Tibial nerve (tissue), 4 donors: ENCODE measurements around the gene TAF1A. TPM values are rescaled to one million over a fixed set of nuclear protein-coding genes. Genes with fewer than 3 reads are reported as not detected.

ENCODE experiments used
- DNase-seq, 2 donors: peaks; one replicate each; pipeline ENCODE4 v3.0.0-alpha.2; 2019; ENCODE audit warnings: low spot score in 2 of 2
- H3K27ac ChIP-seq, 4 donors: fragments of 200-600 bp; sonication (generic) in 3 of 4; one replicate each; pipeline ENCODE4 v1.5.1; 2017 to 2019; ENCODE audit warnings: mild to moderate bottlenecking in 1 of 4
- H3K27me3 ChIP-seq, 2 donors: fragments of 200-600 bp; sonication (generic) in 1 of 2; one replicate each; pipeline versions ENCODE4 v1.5.1 to v1.6.0; 2017 to 2019
- H3K36me3 ChIP-seq, 3 donors: fragments of 200-600 bp; sonication (generic); one replicate each; pipeline ENCODE4 v1.5.1; 2018 to 2019
- H3K4me1 ChIP-seq, 4 donors: fragments of 200-600 bp; sonication (generic) in 3 of 4; one replicate each; pipeline ENCODE4 v1.5.1; 2017 to 2019
- H3K4me3 ChIP-seq, 4 donors: fragments of 200-600 bp; sonication (generic) in 3 of 4; one replicate each; pipeline ENCODE4 v1.5.1; 2017 to 2019; ENCODE audit warnings: mild to moderate bottlenecking in 1 of 4, moderate library complexity in 1 of 4
- H3K9me3 ChIP-seq, 4 donors: fragments of 200-600 bp; sonication (generic) in 3 of 4; one replicate each; pipeline ENCODE4 v1.5.1; 2017 to 2019
- CTCF ChIP-seq, 5 experiments: fragments of 200-600 bp in 3 of 5; fragments of 450-650 bp in 2 of 5; sonication (generic) in 3 of 5; IDR thresholded peaks; one replicate each; pipeline ENCODE4 v1.5.1; 2016 to 2019; ENCODE audit warnings: antibody characterized with exemption in 5 of 5, mild to moderate bottlenecking in 3 of 5, moderate library complexity in 2 of 5
- EP300 ChIP-seq, 2 donors: sonication (generic); formaldehyde crosslinking; IDR thresholded peaks; one replicate each; pipeline ENCODE4 v1.6.1; 2017; ENCODE audit warnings: antibody characterized with exemption in 2 of 2, mild to moderate bottlenecking in 1 of 2
- POLR2A ChIP-seq, 2 donors: fragments of 450-650 bp; IDR thresholded peaks; one replicate each; pipeline ENCODE4 v1.6.1; 2017; ENCODE audit warnings: antibody characterized with exemption in 2 of 2, mild to moderate bottlenecking in 2 of 2, moderate library complexity in 2 of 2
- WGBS, 2 donors: methylation state at CpG; one replicate each; pipeline ENCODE4 v1.1.5; 2018; 5-methylcytosine and 5-hydroxymethylcytosine counted together
- total RNA-seq, 4 donors: library from RNA; depleted of rRNA; stranded (reverse); fragments of >200 nt; gene quantifications; one replicate each; pipeline ENCODE4 v1.1.0, GENCODE V29; 2016

Gene TAF1A
- total RNA-seq, 4 donors from 2014 or later: 3.9 to 14.4 (median 8.0) TPM

GRCh38 chr1:222620566-222620965 lies 30.8 kb upstream of the TAF1A start:
- no peaks in the 10 kb centered on the region for H3K27me3 ChIP-seq
- no peaks in the 10 kb centered on the region for H3K9me3 ChIP-seq
- H3K36me3 ChIP-seq: peaks cover 0 to 36% (median 0%) of the 10 kb centered on the region in 3 donors
- WGBS, 2 donors: 73 to 79% methylated on average over 2 of the region's 2 CpGs
- peaks cover 0 to 29% (median 4%) of the 10 kb centered on the region in 4 donors for H3K4me1 ChIP-seq
- TF ChIP-seq POLR2A (IDR thresholded peaks at IDR 0.05) (no peak), CTCF (IDR thresholded peaks at IDR 0.05) (no peak), EP300 (IDR thresholded peaks at IDR 0.05) (no peak)
- no peak overlapping the region for H3K27ac ChIP-seq
- DNase-seq: no peak
- no peak overlapping the region for H3K4me3 ChIP-seq

GRCh38 chr1:222618880-222619596 lies 29.3 kb upstream of the TAF1A start:
- peak in 1 of 2 donors; percentile 8 for DNase-seq
- peak overlapping the region; percentile 75 to 100 (median 99) for H3K4me3 ChIP-seq
- H3K36me3 ChIP-seq: peaks cover 0 to 23% (median 0%) of the 10 kb centered on the region in 3 donors
- H3K27me3 ChIP-seq: peaks cover 0 to 4% of the 10 kb centered on the region in 2 donors
- H3K9me3 ChIP-seq: no peaks in the 10 kb centered on the region
- TF ChIP-seq EP300 (IDR thresholded peaks at IDR 0.05): no peak
- TF ChIP-seq POLR2A (IDR thresholded peaks at IDR 0.05): no peak
- TF ChIP-seq CTCF (IDR thresholded peaks at IDR 0.05): no peak
- peaks cover 0 to 29% (median 4%) of the 10 kb centered on the region in 4 donors for H3K4me1 ChIP-seq
- H3K27ac ChIP-seq: peak overlapping the region in 3 of 4 donors; percentile 86 to 93 (median 92)
- WGBS, 2 donors: 18 to 20% methylated on average over 20 of the region's 20 CpGs

GRCh38 chr1:222618001-222618879 lies 28.5 kb upstream of the TAF1A start, which contains the start of gene MIA3:
Gene MIA3, plus strand, starts transcription at chr1:222618097. Its CDS starts 14 bp downstream, at chr1:222618111.
- peaks cover 0 to 16% (median 0%) of the 10 kb centered on the region in 3 donors for H3K36me3 ChIP-seq
- TF ChIP-seq EP300 (IDR thresholded peaks at IDR 0.05) (peak in 1 of 2 donors; percentile 47), POLR2A (IDR thresholded peaks at IDR 0.05) (peak in 1 of 2 donors; percentile 58), CTCF (IDR thresholded peaks at IDR 0.05) (no peak)
- WGBS, 2 donors: 0% methylated on average over 33 to 43 of the region's 81 CpGs
- peaks cover 0 to 29% (median 4%) of the 10 kb centered on the region in 4 donors for H3K4me1 ChIP-seq
- peak within 1 kb of the TSS; percentile 84 to 93 (median 89) for H3K27ac ChIP-seq
- peaks cover 0 to 4% of the 10 kb centered on the region in 2 donors for H3K27me3 ChIP-seq
- H3K9me3 ChIP-seq: no peaks in the 10 kb centered on the region
- DNase-seq: peak; percentile 66 to 75
- peak within 1 kb of the TSS; percentile 75 to 100 (median 99) for H3K4me3 ChIP-seq

- Histone ChIP-seq H3K4me1 (peaks cover 0 to 29% (median 4%) of the 10 kb centered on the region in 4 donors), H3K27me3 (peaks cover 0 to 4% of the 10 kb centered on the region in 2 donors), H3K4me3 (peak overlapping the region; percentile 45 to 100 (median 83)), H3K27ac (peak overlapping the region; percentile 74 to 87 (median 76)), H3K9me3 (no peaks in the 10 kb centered on the region), H3K36me3 (peaks cover 0 to 8% (median 0%) of the 10 kb centered on the region in 3 donors)
- TF ChIP-seq POLR2A (IDR thresholded peaks at IDR 0.05) (peak; percentile 27 to 28), EP300 (IDR thresholded peaks at IDR 0.05) (peak in 1 of 2 donors; percentile 63), CTCF (IDR thresholded peaks at IDR 0.05) (no peak)
- 2 to 5% methylated on average over 23 to 30 of the region's 37 CpGs for WGBS, 2 donors
- peak; percentile 74 to 79 for DNase-seq
Observed at GRCh38 chr1:222617367-222617951, 27.7 kb upstream of the TAF1A start.
